ENCODE measurements around the gene SIGLEC11. TPM values are rescaled to one million over a fixed set of nuclear protein-coding genes. Genes with fewer than 3 reads are reported as not detected.
A peak's percentile ranks its signal among the peaks of the same experiment; 100 is the strongest.

SIGLEC11 gene
- total RNA-seq, 1 donor from 2014 or later: not detected

GRCh38 chr19:50000038-50000840 is 39.3 kb upstream of the SIGLEC11 start:
- DNase-seq (ENCODE audit: low spot score): no peak
- Mint-ChIP-seq H3K27me3 (ENCODE audit: unreplicated experiment) (peaks cover 3% of the 10 kb centered on the region), H3K4me1 (ENCODE audit: unreplicated experiment) (no peaks in the 10 kb centered on the region), H3K27ac (ENCODE audit: unreplicated experiment) (no peak overlapping the region), H3K9me3 (ENCODE audit: unreplicated experiment) (no peaks in the 10 kb centered on the region), H3K36me3 (ENCODE audit: low read depth, unreplicated experiment) (peaks cover 37% of the 10 kb centered on the region), H3K4me3 (ENCODE audit: unreplicated experiment) (peak overlapping the region; percentile 37)
- TF ChIP-seq CTCF (IDR thresholded peaks at IDR 0.05; ENCODE audit: unreplicated experiment): no peak

GRCh38 chr19:49999371-50000010 is 38.5 kb upstream of the SIGLEC11 start:
- Mint-ChIP-seq H3K27ac (ENCODE audit: unreplicated experiment) (no peak overlapping the region), H3K36me3 (ENCODE audit: low read depth, unreplicated experiment) (peaks cover 36% of the 10 kb centered on the region), H3K4me3 (ENCODE audit: unreplicated experiment) (no peak overlapping the region), H3K4me1 (ENCODE audit: unreplicated experiment) (no peaks in the 10 kb centered on the region), H3K27me3 (ENCODE audit: unreplicated experiment) (peaks cover 4% of the 10 kb centered on the region), H3K9me3 (ENCODE audit: unreplicated experiment) (no peaks in the 10 kb centered on the region)
- no peak for DNase-seq (ENCODE audit: low spot score)
- no peak for TF ChIP-seq CTCF (IDR thresholded peaks at IDR 0.05; ENCODE audit: unreplicated experiment)

- peaks cover 9% of the 10 kb centered on the region for H3K27me3 Mint-ChIP-seq (ENCODE audit: unreplicated experiment)
- H3K27ac Mint-ChIP-seq (ENCODE audit: unreplicated experiment): no peak overlapping the region
- DNase-seq (ENCODE audit: low spot score): peak; percentile 19
- H3K4me1 Mint-ChIP-seq (ENCODE audit: unreplicated experiment): no peaks in the 10 kb centered on the region
- peaks cover 44% of the 10 kb centered on the region for H3K36me3 Mint-ChIP-seq (ENCODE audit: low read depth, unreplicated experiment)
- H3K9me3 Mint-ChIP-seq (ENCODE audit: unreplicated experiment): no peaks in the 10 kb centered on the region
- TF ChIP-seq CTCF (IDR thresholded peaks at IDR 0.05; ENCODE audit: unreplicated experiment): no peak
- peak overlapping the region; percentile 79 for H3K4me3 Mint-ChIP-seq (ENCODE audit: unreplicated experiment)
These were observed 36.7 kb upstream of the SIGLEC11 start for GRCh38 chr19:49997709-49998108.

GRCh38 chr19:49988433-49988832 is 27.5 kb upstream of the SIGLEC11 start:
- Mint-ChIP-seq H3K27me3 (ENCODE audit: unreplicated experiment) (peaks cover 6% of the 10 kb centered on the region), H3K36me3 (ENCODE audit: low read depth, unreplicated experiment) (peaks cover 52% of the 10 kb centered on the region), H3K27ac (ENCODE audit: unreplicated experiment) (no peak overlapping the region), H3K4me3 (ENCODE audit: unreplicated experiment) (peak overlapping the region; percentile 17), H3K9me3 (ENCODE audit: unreplicated experiment) (peaks cover 4% of the 10 kb centered on the region), H3K4me1 (ENCODE audit: unreplicated experiment) (no peaks in the 10 kb centered on the region)
- no peak for TF ChIP-seq CTCF (IDR thresholded peaks at IDR 0.05; ENCODE audit: unreplicated experiment)
- no peak for DNase-seq (ENCODE audit: low spot score)

- H3K9me3 Mint-ChIP-seq (ENCODE audit: unreplicated experiment): peaks cover 4% of the 10 kb centered on the region
- DNase-seq (ENCODE audit: low spot score): no peak
- H3K36me3 Mint-ChIP-seq (ENCODE audit: low read depth, unreplicated experiment): peaks cover 49% of the 10 kb centered on the region
- no peaks in the 10 kb centered on the region for H3K4me1 Mint-ChIP-seq (ENCODE audit: unreplicated experiment)
- peak overlapping the region; percentile 17 for H3K4me3 Mint-ChIP-seq (ENCODE audit: unreplicated experiment)
- peaks cover 6% of the 10 kb centered on the region for H3K27me3 Mint-ChIP-seq (ENCODE audit: unreplicated experiment)
- H3K27ac Mint-ChIP-seq (ENCODE audit: unreplicated experiment): no peak overlapping the region
- no peak for TF ChIP-seq CTCF (IDR thresholded peaks at IDR 0.05; ENCODE audit: unreplicated experiment)
These were observed 27.0 kb upstream of the SIGLEC11 start for GRCh38 chr19:49988007-49988406.

Measured in endothelial cell (in vitro differentiated cells).